ENCODE measurements around the gene SLC22A6. TPM values are rescaled to one million over a fixed set of nuclear protein-coding genes. Genes with fewer than 3 reads are reported as not detected.

SLC22A6 gene
- total RNA-seq, 2 donors from 2014 or later, result not detected

- no peaks in the 10 kb centered on the region for H3K4me1 Mint-ChIP-seq
Observed at GRCh38 chr11:62976109-62976508, 8.7 kb downstream of the SLC22A6 start.

GRCh38 chr11:62974848-62975522 is 9.8 kb downstream of the SLC22A6 start:
- no peaks in the 10 kb centered on the region for H3K4me1 Mint-ChIP-seq
- no peaks in the 10 kb centered on the region for H3K36me3 Mint-ChIP-seq (ENCODE audit: low read depth)
- H3K9me3 Mint-ChIP-seq, result no peaks in the 10 kb centered on the region
- 31 to 42% methylated on average over 8 of the region's 9 CpGs for WGBS, 2 experiments (ENCODE audit: insufficient coverage in 1 of 2, insufficient read length in 1 of 2)
- no peak overlapping the region for H3K4me3 Mint-ChIP-seq
- DNase-seq, result peak; percentile 82
- Histone ChIP-seq H3K36me3 (ENCODE audit: control insufficient read depth, insufficient read depth, low read length) (no peaks in the 10 kb centered on the region), H3K4me1 (ENCODE audit: control insufficient read depth, insufficient read depth, low read length) (no peaks in the 10 kb centered on the region), H3K9me3 (ENCODE audit: control insufficient read depth, low read length) (no peaks in the 10 kb centered on the region), H3K4me3 (ENCODE audit: low read length) (no peak overlapping the region), H3K9ac (ENCODE audit: extremely low read depth, low read length, poor library complexity, severe bottlenecking) (no peak overlapping the region), H3K27me3 (ENCODE audit: control insufficient read depth, insufficient read depth, low read length, poor library complexity, severe bottlenecking) (no peaks in the 10 kb centered on the region), H3K27ac (ENCODE audit: low read depth, low read length) (no peak overlapping the region)
- no peak overlapping the region for H3K27ac Mint-ChIP-seq
- TF ChIP-seq CTCF (conservative IDR thresholded peaks at IDR 0.05), result peak; percentile 85
- H3K27me3 Mint-ChIP-seq (ENCODE audit: insufficient read depth), result peaks cover 21% of the 10 kb centered on the region

More at GRCh38 chr11:62976109-62976508, 8.7 kb downstream of the SLC22A6 start:
- Histone ChIP-seq H3K4me1 (ENCODE audit: control insufficient read depth, insufficient read depth, low read length) (no peaks in the 10 kb centered on the region), H3K9me3 (ENCODE audit: control insufficient read depth, low read length) (no peaks in the 10 kb centered on the region), H3K36me3 (ENCODE audit: control insufficient read depth, insufficient read depth, low read length) (no peaks in the 10 kb centered on the region), H3K4me3 (ENCODE audit: low read length) (no peak overlapping the region), H3K9ac (ENCODE audit: extremely low read depth, low read length, poor library complexity, severe bottlenecking) (no peak overlapping the region), H3K27ac (ENCODE audit: low read depth, low read length) (no peak overlapping the region), H3K27me3 (ENCODE audit: control insufficient read depth, insufficient read depth, low read length, poor library complexity, severe bottlenecking) (no peaks in the 10 kb centered on the region)
- no peak for TF ChIP-seq CTCF (conservative IDR thresholded peaks at IDR 0.05)
- 91 to 95% methylated on average over 5 of the region's 5 CpGs for WGBS, 2 experiments (ENCODE audit: insufficient coverage in 1 of 2, insufficient read length in 1 of 2)
- Mint-ChIP-seq H3K27ac (no peak overlapping the region), H3K9me3 (no peaks in the 10 kb centered on the region), H3K4me3 (no peak overlapping the region), H3K36me3 (ENCODE audit: low read depth) (no peaks in the 10 kb centered on the region), H3K27me3 (ENCODE audit: insufficient read depth) (peaks cover 19% of the 10 kb centered on the region)
- DNase-seq, result no peak

- 85% methylated on average over 2 of the region's 2 CpGs; no CpG with 5 or more reads in 1 of the 2 experiments for WGBS, 2 experiments (ENCODE audit: insufficient coverage in 1 of 2, insufficient read length in 1 of 2)
- no peak for TF ChIP-seq CTCF (conservative IDR thresholded peaks at IDR 0.05)
- peaks cover 14% of the 10 kb centered on the region for H3K27me3 Mint-ChIP-seq (ENCODE audit: insufficient read depth)
- Histone ChIP-seq H3K36me3 (ENCODE audit: control insufficient read depth, insufficient read depth, low read length) (no peaks in the 10 kb centered on the region), H3K27ac (ENCODE audit: low read depth, low read length) (no peak overlapping the region), H3K4me1 (ENCODE audit: control insufficient read depth, insufficient read depth, low read length) (no peaks in the 10 kb centered on the region), H3K4me3 (ENCODE audit: low read length) (no peak overlapping the region), H3K9me3 (ENCODE audit: control insufficient read depth, low read length) (no peaks in the 10 kb centered on the region), H3K27me3 (ENCODE audit: control insufficient read depth, insufficient read depth, low read length, poor library complexity, severe bottlenecking) (peaks cover 5% of the 10 kb centered on the region), H3K9ac (ENCODE audit: extremely low read depth, low read length, poor library complexity, severe bottlenecking) (no peak overlapping the region)
- no peak overlapping the region for H3K27ac Mint-ChIP-seq
- H3K4me1 Mint-ChIP-seq, result no peaks in the 10 kb centered on the region
- no peak for DNase-seq
- peaks cover 2% of the 10 kb centered on the region for H3K9me3 Mint-ChIP-seq
- no peaks in the 10 kb centered on the region for H3K36me3 Mint-ChIP-seq (ENCODE audit: low read depth)
- no peak overlapping the region for H3K4me3 Mint-ChIP-seq
Observed at GRCh38 chr11:62965574-62965973, 19.2 kb downstream of the SLC22A6 start.
